HEK293 (cell line): ENCODE data around the gene PSMD12.

Source experiments
- BCL11A ChIP-seq: fragments of 450-650 bp; formaldehyde crosslinking; IDR thresholded peaks from 2 replicates; pipeline ENCODE4 v1.5.1; 2016; ENCODE audit warnings: low read depth, missing biosample characterization, missing genetic modification characterization
- BCL11B ChIP-seq: fragments of 450-650 bp; formaldehyde crosslinking; IDR thresholded peaks from 2 replicates; pipeline ENCODE4 v1.5.1; 2016; ENCODE audit warnings: low read depth, missing biosample characterization, missing genetic modification characterization
- FEZF1 ChIP-seq: fragments of 450-650 bp; formaldehyde crosslinking; IDR thresholded peaks from 2 replicates; pipeline ENCODE4 v1.5.1; 2016; ENCODE audit warnings: missing biosample characterization, missing genetic modification characterization
- PRDM1 ChIP-seq: fragments of 450-650 bp; formaldehyde crosslinking; IDR thresholded peaks from 2 replicates; pipeline ENCODE4; 2016; ENCODE audit warnings: missing biosample characterization, missing genetic modification characterization
- TRIM28 ChIP-seq: IDR thresholded peaks from 2 replicates; pipeline ENCODE4 v1.6.1; 2011; ENCODE audit warnings: low read length, control low read depth, borderline replicate concordance
- ZBTB21 ChIP-seq: fragments of 450-650 bp; formaldehyde crosslinking; IDR thresholded peaks from 2 replicates; pipeline ENCODE4 v1.5.1; 2017; ENCODE audit warnings: missing biosample characterization, missing genetic modification characterization
- ZBTB7A ChIP-seq: fragments of 450-650 bp; formaldehyde crosslinking; IDR thresholded peaks from 2 replicates; pipeline ENCODE4 v1.5.1; 2016; ENCODE audit warnings: low read depth, missing biosample characterization, missing genetic modification characterization
- ZEB2 ChIP-seq: fragments of 450-650 bp; formaldehyde crosslinking; IDR thresholded peaks from 2 replicates; pipeline ENCODE4 v1.5.1; 2016; ENCODE audit warnings: missing biosample characterization, missing genetic modification characterization
- ZFP37 ChIP-seq: fragments of 450-650 bp; formaldehyde crosslinking; IDR thresholded peaks from 2 replicates; pipeline ENCODE4 v1.5.1; 2016; ENCODE audit warnings: missing biosample characterization, missing genetic modification characterization
- ZNF157 ChIP-seq: fragments of 450-650 bp; formaldehyde crosslinking; IDR thresholded peaks from 2 replicates; pipeline ENCODE4 v1.5.1; 2016; ENCODE audit warnings: missing biosample characterization, missing genetic modification characterization
- ZNF19 ChIP-seq: fragments of 450-650 bp; formaldehyde crosslinking; IDR thresholded peaks from 2 replicates; pipeline ENCODE4; 2016; ENCODE audit warnings: missing biosample characterization, missing genetic modification characterization, low read depth
- ZNF221 ChIP-seq: fragments of 450-650 bp; formaldehyde crosslinking; IDR thresholded peaks from 2 replicates; pipeline ENCODE4 v1.5.1; 2017; ENCODE audit warnings: missing biosample characterization, missing genetic modification characterization, borderline replicate concordance
- ZNF324 ChIP-seq: fragments of 450-650 bp; formaldehyde crosslinking; IDR thresholded peaks from 2 replicates; pipeline ENCODE4 v1.5.1; 2016; ENCODE audit warnings: missing biosample characterization, missing genetic modification characterization
- ZNF37A ChIP-seq: fragments of 450-650 bp; IDR thresholded peaks from 2 replicates; pipeline ENCODE4 v1.5.1; 2018; ENCODE audit warnings: missing biosample characterization, missing genetic modification characterization
- ZNF423 ChIP-seq: fragments of 450-650 bp; formaldehyde crosslinking; IDR thresholded peaks from 2 replicates; pipeline ENCODE4 v1.5.1; 2016; ENCODE audit warnings: missing biosample characterization, missing genetic modification characterization
- ZNF433 ChIP-seq: fragments of 450-650 bp; formaldehyde crosslinking; IDR thresholded peaks from 2 replicates; pipeline ENCODE4 v1.5.1; 2016; ENCODE audit warnings: missing biosample characterization, missing genetic modification characterization, low read depth
- ZNF473 ChIP-seq: fragments of 450-650 bp; formaldehyde crosslinking; IDR thresholded peaks from 2 replicates; pipeline ENCODE4 v1.5.1; 2017; ENCODE audit warnings: missing biosample characterization, missing genetic modification characterization
- ZNF555 ChIP-seq: fragments of 450-650 bp; formaldehyde crosslinking; conservative IDR thresholded peaks from 2 replicates; pipeline ENCODE4 v1.5.1; 2017; ENCODE audit warnings: missing biosample characterization, mild to moderate bottlenecking, missing genetic modification characterization, inconsistent platforms
- ZNF585B ChIP-seq: fragments of 450-650 bp; formaldehyde crosslinking; IDR thresholded peaks from 2 replicates; pipeline ENCODE4 v1.5.1; 2016; ENCODE audit warnings: missing biosample characterization, missing genetic modification characterization
- ZNF610 ChIP-seq: fragments of 450-650 bp; formaldehyde crosslinking; IDR thresholded peaks from 2 replicates; pipeline ENCODE4 v1.5.1; 2016; ENCODE audit warnings: missing biosample characterization, missing genetic modification characterization, borderline replicate concordance
- ZNF776 ChIP-seq: fragments of 450-650 bp; formaldehyde crosslinking; IDR thresholded peaks from 2 replicates; pipeline ENCODE4 v1.5.0; 2017; ENCODE audit warnings: missing biosample characterization, missing genetic modification characterization, borderline replicate concordance
- ZSCAN30 ChIP-seq: fragments of 450-650 bp; IDR thresholded peaks from 2 replicates; pipeline ENCODE4 v1.5.1; 2018; ENCODE audit warnings: missing biosample characterization, mild to moderate bottlenecking, missing genetic modification characterization, moderate library complexity
- TF ChIP-seq, protein P1 (sequence below): fragments of 450-650 bp; formaldehyde crosslinking; IDR thresholded peaks from 2 replicates; pipeline ENCODE4 v1.5.1; 2016; ENCODE audit warnings: missing biosample characterization, missing genetic modification characterization
- TF ChIP-seq, protein P2 (sequence below): fragments of 450-650 bp; formaldehyde crosslinking; IDR thresholded peaks from 2 replicates; pipeline ENCODE4 v1.5.1; 2016; ENCODE audit warnings: missing biosample characterization, missing genetic modification characterization
- TF ChIP-seq, protein P3 (sequence below): fragments of 450-650 bp; IDR thresholded peaks from 2 replicates; pipeline ENCODE4 v1.5.1; 2018; ENCODE audit warnings: missing biosample characterization, missing genetic modification characterization
- TF ChIP-seq, protein P4 (sequence below): IDR thresholded peaks from 2 replicates; pipeline ENCODE4 v1.6.1; 2011; ENCODE audit warnings: mild to moderate bottlenecking, low read depth, low read length, borderline replicate concordance
- TF ChIP-seq, protein P5 (sequence below): fragments of 450-650 bp; formaldehyde crosslinking; IDR thresholded peaks from 2 replicates; pipeline ENCODE4 v1.5.1; 2016; ENCODE audit warnings: missing biosample characterization, missing genetic modification characterization
- TF ChIP-seq, protein P6 (sequence below): fragments of 450-650 bp; formaldehyde crosslinking; IDR thresholded peaks from 2 replicates; pipeline ENCODE4 v1.5.1; 2017; ENCODE audit warnings: missing biosample characterization, missing genetic modification characterization
- TF ChIP-seq, protein P7 (sequence below): fragments of 450-650 bp; formaldehyde crosslinking; IDR thresholded peaks from 2 replicates; pipeline ENCODE4 v1.5.1; 2016; ENCODE audit warnings: missing biosample characterization, missing genetic modification characterization
- TF ChIP-seq, protein P8 (sequence below): fragments of 450-650 bp; formaldehyde crosslinking; IDR thresholded peaks from 2 replicates; pipeline ENCODE4 v1.5.1; 2016; ENCODE audit warnings: missing biosample characterization, missing genetic modification characterization

PSMD12 gene

DNA sequence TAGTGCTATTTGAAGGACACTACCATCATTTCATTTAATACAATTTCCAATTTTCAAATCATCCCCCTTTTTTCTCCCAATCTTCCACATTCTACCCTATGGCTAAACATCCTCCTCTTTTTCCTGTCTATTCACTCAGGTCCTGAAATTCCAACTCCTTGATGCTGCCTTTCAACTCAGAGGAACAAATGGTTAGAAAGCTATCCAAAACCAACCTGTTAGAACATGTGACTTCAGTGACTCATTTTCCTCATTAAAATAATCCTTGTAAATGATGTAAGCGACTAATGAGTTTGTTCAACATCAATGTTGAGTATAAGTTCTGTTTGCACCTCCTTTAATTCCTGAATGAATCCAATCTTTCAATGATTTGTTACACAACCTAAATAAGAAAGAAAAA, 5.5 kb downstream of the PSMD12 start (continued):
- TF ChIP-seq ZNF585B (tag by site-specific recombination), result peak; percentile 33
- no peak for TF ChIP-seq ZNF37A (tag by site-specific recombination)
- TF ChIP-seq, protein P1, sequence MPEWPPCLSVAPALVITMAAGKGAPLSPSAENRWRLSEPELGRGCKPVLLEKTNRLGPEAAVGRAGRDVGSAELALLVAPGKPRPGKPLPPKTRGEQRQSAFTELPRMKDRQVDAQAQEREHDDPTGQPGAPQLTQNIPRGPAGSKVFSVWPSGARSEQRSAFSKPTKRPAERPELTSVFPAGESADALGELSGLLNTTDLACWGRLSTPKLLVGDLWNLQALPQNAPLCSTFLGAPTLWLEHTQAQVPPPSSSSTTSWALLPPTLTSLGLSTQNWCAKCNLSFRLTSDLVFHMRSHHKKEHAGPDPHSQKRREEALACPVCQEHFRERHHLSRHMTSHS (tag by site-specific recombination), result no peak
- TF ChIP-seq, protein P2, sequence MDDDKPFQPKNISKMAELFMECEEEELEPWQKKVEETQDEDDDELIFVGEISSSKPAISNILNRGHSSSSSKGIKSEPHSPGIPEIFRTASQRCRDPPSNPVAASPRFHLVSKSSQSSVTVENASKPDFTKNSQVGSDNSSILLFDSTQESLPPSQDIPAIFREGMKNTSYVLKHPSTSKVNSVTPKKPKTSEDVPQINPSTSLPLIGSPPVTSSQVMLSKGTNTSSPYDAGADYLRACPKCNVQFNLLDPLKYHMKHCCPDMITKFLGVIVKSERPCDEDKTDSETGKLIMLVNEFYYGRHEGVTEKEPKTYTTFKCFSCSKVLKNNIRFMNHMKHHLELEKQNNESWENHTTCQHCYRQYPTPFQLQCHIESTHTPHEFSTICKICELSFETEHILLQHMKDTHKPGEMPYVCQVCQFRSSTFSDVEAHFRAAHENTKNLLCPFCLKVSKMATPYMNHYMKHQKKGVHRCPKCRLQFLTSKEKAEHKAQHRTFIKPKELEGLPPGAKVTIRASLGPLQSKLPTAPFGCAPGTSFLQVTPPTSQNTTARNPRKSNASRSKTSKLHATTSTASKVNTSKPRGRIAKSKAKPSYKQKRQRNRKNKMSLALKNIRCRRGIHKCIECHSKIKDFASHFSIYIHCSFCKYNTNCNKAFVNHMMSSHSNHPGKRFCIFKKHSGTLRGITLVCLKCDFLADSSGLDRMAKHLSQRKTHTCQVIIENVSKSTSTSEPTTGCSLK (tag by site-specific recombination), result no peak
- TF ChIP-seq ZNF433, result no peak
- no peak for TF ChIP-seq ZNF423 (tag by site-specific recombination)
- TF ChIP-seq PRDM1 (tag by site-specific recombination), result no peak
- TF ChIP-seq, protein P3, sequence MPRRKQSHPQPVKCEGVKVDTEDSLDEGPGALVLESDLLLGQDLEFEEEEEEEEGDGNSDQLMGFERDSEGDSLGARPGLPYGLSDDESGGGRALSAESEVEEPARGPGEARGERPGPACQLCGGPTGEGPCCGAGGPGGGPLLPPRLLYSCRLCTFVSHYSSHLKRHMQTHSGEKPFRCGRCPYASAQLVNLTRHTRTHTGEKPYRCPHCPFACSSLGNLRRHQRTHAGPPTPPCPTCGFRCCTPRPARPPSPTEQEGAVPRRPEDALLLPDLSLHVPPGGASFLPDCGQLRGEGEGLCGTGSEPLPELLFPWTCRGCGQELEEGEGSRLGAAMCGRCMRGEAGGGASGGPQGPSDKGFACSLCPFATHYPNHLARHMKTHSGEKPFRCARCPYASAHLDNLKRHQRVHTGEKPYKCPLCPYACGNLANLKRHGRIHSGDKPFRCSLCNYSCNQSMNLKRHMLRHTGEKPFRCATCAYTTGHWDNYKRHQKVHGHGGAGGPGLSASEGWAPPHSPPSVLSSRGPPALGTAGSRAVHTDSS (tag by site-specific recombination), result no peak
- TF ChIP-seq ZNF157 (tag by site-specific recombination), result no peak
- no peak for TF ChIP-seq BCL11A
- TF ChIP-seq ZEB2, result peak; percentile 23; the same call in 1 of the 2 replicates
- TF ChIP-seq, protein P4, sequence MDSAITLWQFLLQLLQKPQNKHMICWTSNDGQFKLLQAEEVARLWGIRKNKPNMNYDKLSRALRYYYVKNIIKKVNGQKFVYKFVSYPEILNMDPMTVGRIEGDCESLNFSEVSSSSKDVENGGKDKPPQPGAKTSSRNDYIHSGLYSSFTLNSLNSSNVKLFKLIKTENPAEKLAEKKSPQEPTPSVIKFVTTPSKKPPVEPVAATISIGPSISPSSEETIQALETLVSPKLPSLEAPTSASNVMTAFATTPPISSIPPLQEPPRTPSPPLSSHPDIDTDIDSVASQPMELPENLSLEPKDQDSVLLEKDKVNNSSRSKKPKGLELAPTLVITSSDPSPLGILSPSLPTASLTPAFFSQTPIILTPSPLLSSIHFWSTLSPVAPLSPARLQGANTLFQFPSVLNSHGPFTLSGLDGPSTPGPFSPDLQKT, result no peak
- TF ChIP-seq ZSCAN30, result no peak
- TF ChIP-seq ZNF324 (tag by site-specific recombination), result no peak
- TF ChIP-seq ZBTB21 (tag by site-specific recombination), result no peak
- TF ChIP-seq ZNF776 (tag by site-specific recombination), result no peak
- TF ChIP-seq BCL11B, result no peak
- TF ChIP-seq FEZF1, result no peak
- TF ChIP-seq TRIM28, result no peak
- TF ChIP-seq, protein P5, sequence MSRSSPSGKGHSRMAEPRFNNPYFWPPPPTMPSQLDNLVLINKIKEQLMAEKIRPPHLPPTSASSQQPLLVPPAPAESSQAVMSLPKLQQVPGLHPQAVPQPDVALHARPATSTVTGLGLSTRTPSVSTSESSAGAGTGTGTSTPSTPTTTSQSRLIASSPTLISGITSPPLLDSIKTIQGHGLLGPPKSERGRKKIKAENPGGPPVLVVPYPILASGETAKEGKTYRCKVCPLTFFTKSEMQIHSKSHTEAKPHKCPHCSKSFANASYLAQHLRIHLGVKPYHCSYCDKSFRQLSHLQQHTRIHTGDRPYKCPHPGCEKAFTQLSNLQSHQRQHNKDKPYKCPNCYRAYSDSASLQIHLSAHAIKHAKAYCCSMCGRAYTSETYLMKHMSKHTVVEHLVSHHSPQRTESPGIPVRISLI, result no peak
- TF ChIP-seq, protein P6, sequence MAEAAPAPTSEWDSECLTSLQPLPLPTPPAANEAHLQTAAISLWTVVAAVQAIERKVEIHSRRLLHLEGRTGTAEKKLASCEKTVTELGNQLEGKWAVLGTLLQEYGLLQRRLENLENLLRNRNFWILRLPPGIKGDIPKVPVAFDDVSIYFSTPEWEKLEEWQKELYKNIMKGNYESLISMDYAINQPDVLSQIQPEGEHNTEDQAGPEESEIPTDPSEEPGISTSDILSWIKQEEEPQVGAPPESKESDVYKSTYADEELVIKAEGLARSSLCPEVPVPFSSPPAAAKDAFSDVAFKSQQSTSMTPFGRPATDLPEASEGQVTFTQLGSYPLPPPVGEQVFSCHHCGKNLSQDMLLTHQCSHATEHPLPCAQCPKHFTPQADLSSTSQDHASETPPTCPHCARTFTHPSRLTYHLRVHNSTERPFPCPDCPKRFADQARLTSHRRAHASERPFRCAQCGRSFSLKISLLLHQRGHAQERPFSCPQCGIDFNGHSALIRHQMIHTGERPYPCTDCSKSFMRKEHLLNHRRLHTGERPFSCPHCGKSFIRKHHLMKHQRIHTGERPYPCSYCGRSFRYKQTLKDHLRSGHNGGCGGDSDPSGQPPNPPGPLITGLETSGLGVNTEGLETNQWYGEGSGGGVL (tag by site-specific recombination), result no peak
- TF ChIP-seq, protein P7, sequence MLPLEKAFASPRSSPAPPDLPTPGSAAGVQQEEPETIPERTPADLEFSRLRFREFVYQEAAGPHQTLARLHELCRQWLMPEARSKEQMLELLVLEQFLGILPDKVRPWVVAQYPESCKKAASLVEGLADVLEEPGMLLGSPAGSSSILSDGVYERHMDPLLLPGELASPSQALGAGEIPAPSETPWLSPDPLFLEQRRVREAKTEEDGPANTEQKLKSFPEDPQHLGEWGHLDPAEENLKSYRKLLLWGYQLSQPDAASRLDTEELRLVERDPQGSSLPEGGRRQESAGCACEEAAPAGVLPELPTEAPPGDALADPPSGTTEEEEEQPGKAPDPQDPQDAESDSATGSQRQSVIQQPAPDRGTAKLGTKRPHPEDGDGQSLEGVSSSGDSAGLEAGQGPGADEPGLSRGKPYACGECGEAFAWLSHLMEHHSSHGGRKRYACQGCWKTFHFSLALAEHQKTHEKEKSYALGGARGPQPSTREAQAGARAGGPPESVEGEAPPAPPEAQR, result no peak
- no peak for TF ChIP-seq ZBTB7A
- TF ChIP-seq ZNF221, result no peak
- TF ChIP-seq ZFP37 (tag by site-specific recombination), result no peak
- TF ChIP-seq ZNF610 (tag by site-specific recombination), result no peak
- no peak for TF ChIP-seq ZNF473 (tag by site-specific recombination)
- TF ChIP-seq, protein P8, sequence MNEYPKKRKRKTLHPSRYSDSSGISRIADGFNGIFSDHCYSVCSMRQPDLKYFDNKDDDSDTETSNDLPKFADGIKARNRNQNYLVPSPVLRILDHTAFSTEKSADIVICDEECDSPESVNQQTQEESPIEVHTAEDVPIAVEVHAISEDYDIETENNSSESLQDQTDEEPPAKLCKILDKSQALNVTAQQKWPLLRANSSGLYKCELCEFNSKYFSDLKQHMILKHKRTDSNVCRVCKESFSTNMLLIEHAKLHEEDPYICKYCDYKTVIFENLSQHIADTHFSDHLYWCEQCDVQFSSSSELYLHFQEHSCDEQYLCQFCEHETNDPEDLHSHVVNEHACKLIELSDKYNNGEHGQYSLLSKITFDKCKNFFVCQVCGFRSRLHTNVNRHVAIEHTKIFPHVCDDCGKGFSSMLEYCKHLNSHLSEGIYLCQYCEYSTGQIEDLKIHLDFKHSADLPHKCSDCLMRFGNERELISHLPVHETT (tag by site-specific recombination), result peak; percentile 67; the same call in 1 of the 2 replicates
- no peak for TF ChIP-seq ZNF19 (tag by site-specific recombination)
- TF ChIP-seq ZNF555 (tag by site-specific recombination), result no peak
